Muscle of leg (tissue), 11 donors: ENCODE data around the gene PRKN. TPM values are rescaled to one million over a fixed set of nuclear protein-coding genes. Genes with fewer than 3 reads are reported as not detected.
A peak's percentile ranks its signal among the peaks of the same experiment; 100 is the strongest.

Experiments
- DNase-seq: peaks from one replicate; pipeline ENCODE4 v3.0.0; 2013
- H3K27ac ChIP-seq: one replicate; pipeline ENCODE4 v1.5.1; 2013; ENCODE audit warnings: mild to moderate bottlenecking, low read length, control low read depth
- H3K27me3 ChIP-seq: one replicate; pipeline ENCODE4 v1.6.1; 2013; ENCODE audit warnings: low read length; ENCODE audit not compliant: control insufficient read depth, insufficient read depth
- H3K36me3 ChIP-seq: one replicate; pipeline ENCODE4 v1.6.1; 2013; ENCODE audit warnings: low read length; ENCODE audit not compliant: control insufficient read depth, insufficient read depth
- H3K4me1 ChIP-seq: one replicate; pipeline ENCODE4 v1.6.1; 2013; ENCODE audit warnings: low read length; ENCODE audit not compliant: control insufficient read depth, insufficient read depth
- H3K4me3 ChIP-seq: one replicate; pipeline ENCODE4 v1.5.1; 2013; ENCODE audit warnings: low read length, control low read depth
- H3K9me3 ChIP-seq: replicated peaks from 2 replicates; pipeline ENCODE4 v1.6.1; 2013; ENCODE audit warnings: low read depth, low read length; ENCODE audit not compliant: control insufficient read depth
- WGBS: methylation state at CpG from one replicate; pipeline ENCODE4 v1.1.5; 2013; ENCODE audit warnings: missing lambda C conversion rate; ENCODE audit not compliant: insufficient coverage; 5-methylcytosine and 5-hydroxymethylcytosine counted together
- polyA plus RNA-seq, 8 donors: library from polyadenylated mRNA; unstranded; fragments of 120-200 nt; gene quantifications; one replicate each; pipeline versions ENCODE4 v1.2.1 to v1.2.3, GENCODE V29; 2013; ENCODE audit warnings: inconsistent platforms in 1 of 8, low replicate concordance in 1 of 8; ENCODE audit not compliant: insufficient read length in 8 of 8, insufficient read depth in 1 of 8
- total RNA-seq: library from RNA; stranded (reverse); fragments of 120-200 nt; gene quantifications from one replicate; pipeline ENCODE4 v1.2.4, GENCODE V29; 2013

The PRKN gene
- total and polyA plus RNA-seq, 9 donors: 2.5 to 4.7 (median 3.9) TPM

DNA sequence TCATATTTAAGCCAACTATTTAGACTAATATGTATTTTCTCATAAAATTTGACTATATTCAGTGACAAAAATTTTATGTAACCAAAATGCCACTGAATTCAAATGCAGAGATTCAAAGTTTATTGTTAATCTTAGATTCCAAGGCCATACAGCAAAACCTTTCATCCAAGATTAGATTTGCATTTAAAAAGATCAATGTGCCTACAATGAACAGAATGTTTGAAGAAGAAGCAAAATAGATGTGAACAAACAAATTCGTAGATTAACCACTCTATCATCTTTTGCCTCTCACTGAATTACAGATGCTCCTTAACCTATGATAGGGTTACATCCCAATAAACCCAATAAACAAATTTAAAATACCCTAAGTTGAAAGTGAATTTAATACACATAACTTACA lies 121.7 kb downstream of the PRKN start:
- Histone ChIP-seq H3K36me3 (no peaks in the 10 kb centered on the region), H3K9me3 (no peaks in the 10 kb centered on the region), H3K4me1 (no peaks in the 10 kb centered on the region), H3K4me3 (no peak overlapping the region), H3K27ac (no peak overlapping the region), H3K27me3 (no peaks in the 10 kb centered on the region)
- WGBS: no CpG with 5 or more reads among the region's 1 CpG
- DNase-seq: no peak

DNA sequence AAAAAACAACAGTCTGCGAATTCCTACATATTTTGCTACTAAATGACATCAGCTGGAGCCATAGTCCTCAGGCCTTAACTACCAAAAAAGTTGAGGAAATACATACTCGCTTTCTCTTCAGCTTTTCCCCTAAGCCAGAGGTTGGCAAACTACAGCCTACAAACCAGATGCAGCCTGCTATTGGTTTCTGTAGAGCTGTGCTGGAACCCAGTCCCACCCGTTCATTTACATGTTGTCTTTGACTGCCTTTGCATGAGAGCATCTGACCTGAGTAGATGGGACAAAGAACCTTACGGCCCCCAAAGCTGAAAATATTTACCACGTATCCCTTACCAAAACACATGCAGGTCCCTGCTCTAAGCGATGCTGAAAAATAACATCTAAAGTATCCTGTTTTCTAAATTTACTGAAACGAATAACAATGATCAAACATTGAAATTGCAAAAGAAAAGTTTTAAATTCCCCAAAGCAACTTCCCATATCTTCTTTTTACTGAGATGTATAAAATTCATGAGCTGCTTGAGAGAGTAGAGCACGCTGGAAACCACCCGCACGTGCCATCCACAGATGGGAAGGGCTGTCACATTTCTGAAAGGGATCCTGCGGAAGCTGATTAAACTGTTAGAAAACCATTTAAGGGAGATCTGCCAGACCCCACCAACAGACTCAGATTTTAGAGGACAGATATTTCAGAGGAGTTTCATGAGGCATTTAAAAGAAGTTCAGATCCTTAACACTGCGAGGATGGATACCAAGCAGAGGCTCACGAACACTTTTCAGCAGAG lies 124.1 kb downstream of the PRKN start:
- no peaks in the 10 kb centered on the region for H3K27me3 ChIP-seq
- H3K36me3 ChIP-seq: no peaks in the 10 kb centered on the region
- WGBS: 79% methylated on average over 3 of the region's 13 CpGs
- H3K9me3 ChIP-seq: no peaks in the 10 kb centered on the region
- H3K4me1 ChIP-seq: no peaks in the 10 kb centered on the region
- no peak overlapping the region for H3K4me3 ChIP-seq
- H3K27ac ChIP-seq: no peak overlapping the region
- no peak for DNase-seq

DNA sequence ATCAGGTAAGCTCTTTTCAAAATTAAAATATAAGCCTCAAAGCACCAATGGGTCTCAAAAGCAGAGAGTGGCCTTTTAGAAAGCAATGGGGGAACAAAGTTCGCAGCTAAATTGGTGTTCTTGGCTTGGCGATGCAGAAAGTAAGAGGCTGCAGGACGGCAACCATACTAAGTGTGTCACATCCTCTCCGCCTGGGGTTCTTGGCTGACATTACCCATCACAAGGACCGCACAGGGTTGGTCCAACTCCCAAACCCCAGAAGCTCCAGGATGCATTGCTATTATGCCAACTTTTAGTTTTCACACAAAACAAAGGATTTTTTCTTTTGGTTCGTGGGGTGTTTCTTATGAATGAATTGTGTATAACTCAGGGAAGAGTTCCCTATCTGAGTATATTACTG lies 124.8 kb downstream of the PRKN start:
- Histone ChIP-seq H3K27ac (no peak overlapping the region), H3K4me1 (no peaks in the 10 kb centered on the region), H3K36me3 (no peaks in the 10 kb centered on the region), H3K4me3 (no peak overlapping the region), H3K27me3 (no peaks in the 10 kb centered on the region), H3K9me3 (no peaks in the 10 kb centered on the region)
- WGBS: 94% methylated on average over 3 of the region's 6 CpGs
- no peak for DNase-seq

DNA sequence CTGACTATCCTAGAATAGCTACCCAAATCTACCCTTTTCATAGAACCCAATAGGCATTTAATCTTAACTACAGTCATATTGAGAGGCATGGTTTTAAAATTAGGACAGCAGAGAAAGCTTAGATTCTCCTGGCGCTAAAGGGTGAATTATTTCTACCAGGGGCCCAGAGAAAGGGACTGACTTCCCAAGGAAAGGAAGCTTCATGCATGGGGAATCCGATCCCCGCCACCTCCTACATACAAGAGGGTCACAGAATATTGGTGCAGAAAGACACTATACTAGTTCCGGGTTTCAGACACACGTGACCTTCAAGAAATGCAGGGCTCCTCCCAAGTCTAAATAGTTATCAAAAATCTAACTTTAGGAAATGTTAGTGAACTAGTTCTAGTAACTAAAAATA lies 130.9 kb downstream of the PRKN start:
- no peak overlapping the region for H3K4me3 ChIP-seq

DNA sequence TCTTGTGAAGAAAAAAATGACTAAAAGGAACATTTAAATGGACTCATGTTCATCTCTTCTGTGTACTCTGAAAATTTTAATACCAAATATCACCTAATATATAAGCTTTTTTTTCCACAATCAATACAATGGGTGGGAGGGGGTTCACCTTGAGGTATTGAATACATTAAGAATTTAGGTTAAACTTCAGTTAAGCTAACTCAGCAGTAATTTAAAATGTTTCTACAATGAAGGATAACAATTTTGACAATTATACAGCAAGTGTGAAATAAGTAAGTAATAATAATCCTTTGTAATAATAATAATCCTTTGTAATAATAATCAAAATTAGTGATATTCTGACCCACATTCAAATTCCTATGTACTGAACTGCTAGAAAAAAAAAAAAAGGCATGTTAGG lies 136.0 kb downstream of the PRKN start:
- no peaks in the 10 kb centered on the region for H3K36me3 ChIP-seq
- H3K9me3 ChIP-seq: no peaks in the 10 kb centered on the region
- H3K4me3 ChIP-seq: no peak overlapping the region
- H3K4me1 ChIP-seq: no peaks in the 10 kb centered on the region
- no peak overlapping the region for H3K27ac ChIP-seq
- no peak for DNase-seq
- H3K27me3 ChIP-seq: no peaks in the 10 kb centered on the region

More for the DNA sequence above, 130.9 kb downstream of the PRKN start:
- Histone ChIP-seq H3K36me3 (no peaks in the 10 kb centered on the region), H3K9me3 (no peaks in the 10 kb centered on the region), H3K4me1 (no peaks in the 10 kb centered on the region), H3K27me3 (no peaks in the 10 kb centered on the region), H3K27ac (no peak overlapping the region)
- DNase-seq: no peak
- no CpG with 5 or more reads among the region's 5 CpGs for WGBS

DNA sequence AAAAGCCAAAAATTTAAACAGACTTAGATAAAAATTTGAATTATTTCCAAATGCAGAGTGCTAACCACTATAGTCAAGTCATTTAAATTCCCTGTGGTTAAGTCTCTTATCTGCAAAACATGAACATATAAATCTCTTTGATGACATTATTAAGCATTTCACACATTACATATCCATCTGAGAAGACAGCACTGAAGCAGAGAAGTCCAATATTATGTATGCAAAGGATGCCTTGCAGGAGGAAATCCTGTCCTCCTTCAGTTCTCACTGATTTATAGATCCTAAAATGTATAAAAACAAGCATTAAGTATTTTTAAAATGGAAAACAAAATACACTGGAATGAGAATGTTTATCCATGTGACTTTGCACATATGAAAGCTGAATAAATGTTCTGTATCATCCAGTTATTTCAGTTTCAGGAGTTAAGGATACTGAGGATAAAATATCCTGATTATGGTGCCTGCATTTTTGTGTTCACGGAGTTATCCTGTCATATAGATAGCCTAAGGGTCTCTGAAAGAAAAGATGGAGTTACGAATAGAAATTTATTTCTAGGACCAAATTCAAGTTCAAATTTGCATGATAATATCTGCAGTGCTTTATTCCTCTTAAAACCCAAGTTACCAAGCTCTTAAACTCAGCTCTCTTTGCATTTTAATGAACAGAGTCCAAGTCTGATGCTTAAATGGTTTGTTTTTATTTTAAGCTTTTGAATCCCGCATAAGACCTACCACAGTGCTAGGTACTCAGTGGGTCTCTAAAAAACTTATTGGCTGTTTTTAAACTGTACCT lies 145.4 kb downstream of the PRKN start:
- WGBS: no CpG with 5 or more reads among the region's 3 CpGs

DNA sequence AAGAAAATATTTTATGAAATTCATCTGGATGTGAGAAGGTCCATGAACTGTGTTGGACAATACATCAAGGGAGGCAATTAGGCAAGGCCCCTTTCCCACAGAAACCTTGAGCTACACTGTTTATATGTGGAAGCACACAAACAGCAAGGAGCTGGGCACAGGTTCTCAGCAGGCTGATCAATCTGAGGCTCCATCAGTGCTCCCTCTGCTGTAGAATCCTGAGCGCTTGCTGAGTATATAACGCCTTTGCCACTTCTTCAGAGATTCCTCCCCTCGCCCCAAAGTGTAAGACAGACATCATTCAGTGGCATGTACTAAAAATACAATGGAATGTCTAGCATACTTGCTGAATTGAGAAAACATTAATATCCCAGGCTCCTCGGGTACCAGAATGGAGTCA lies 146.9 kb downstream of the PRKN start:
- DNase-seq: no peak

More for the DNA sequence above, 145.4 kb downstream of the PRKN start:
- Histone ChIP-seq H3K27ac (no peak overlapping the region), H3K4me1 (no peaks in the 10 kb centered on the region), H3K4me3 (no peak overlapping the region), H3K27me3 (no peaks in the 10 kb centered on the region), H3K36me3 (no peaks in the 10 kb centered on the region), H3K9me3 (no peaks in the 10 kb centered on the region)
- no peak for DNase-seq

DNA sequence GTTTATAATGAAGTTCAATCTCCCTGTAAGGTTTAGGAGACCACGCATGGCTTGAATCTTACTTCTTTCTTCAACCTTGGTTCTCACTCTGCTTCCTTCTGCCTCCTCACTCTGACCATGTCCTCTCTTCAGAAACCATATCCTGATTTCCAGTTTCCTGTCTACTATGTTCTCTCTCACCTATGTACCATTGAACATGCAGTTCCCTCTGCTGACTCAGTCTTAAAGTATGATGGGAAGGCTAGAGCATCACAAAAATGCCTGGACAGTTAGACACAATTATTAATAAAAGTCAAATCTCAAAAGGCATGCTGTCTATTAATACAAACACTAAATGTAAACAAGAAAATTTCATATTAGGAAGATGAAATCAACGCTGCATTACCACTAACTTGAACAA lies 151.6 kb downstream of the PRKN start:
- no peaks in the 10 kb centered on the region for H3K9me3 ChIP-seq
- no peaks in the 10 kb centered on the region for H3K4me1 ChIP-seq
- no peaks in the 10 kb centered on the region for H3K27me3 ChIP-seq
- H3K27ac ChIP-seq: no peak overlapping the region
- DNase-seq: no peak
- no peak overlapping the region for H3K4me3 ChIP-seq
- no CpG with 5 or more reads among the region's 2 CpGs for WGBS
- no peaks in the 10 kb centered on the region for H3K36me3 ChIP-seq

More for the DNA sequence above, 146.9 kb downstream of the PRKN start:
- Histone ChIP-seq H3K9me3 (no peaks in the 10 kb centered on the region), H3K27me3 (no peaks in the 10 kb centered on the region), H3K36me3 (no peaks in the 10 kb centered on the region), H3K4me3 (no peak overlapping the region), H3K4me1 (no peaks in the 10 kb centered on the region), H3K27ac (no peak overlapping the region)
- WGBS: 71% methylated on average over 1 of the region's 4 CpGs

DNA sequence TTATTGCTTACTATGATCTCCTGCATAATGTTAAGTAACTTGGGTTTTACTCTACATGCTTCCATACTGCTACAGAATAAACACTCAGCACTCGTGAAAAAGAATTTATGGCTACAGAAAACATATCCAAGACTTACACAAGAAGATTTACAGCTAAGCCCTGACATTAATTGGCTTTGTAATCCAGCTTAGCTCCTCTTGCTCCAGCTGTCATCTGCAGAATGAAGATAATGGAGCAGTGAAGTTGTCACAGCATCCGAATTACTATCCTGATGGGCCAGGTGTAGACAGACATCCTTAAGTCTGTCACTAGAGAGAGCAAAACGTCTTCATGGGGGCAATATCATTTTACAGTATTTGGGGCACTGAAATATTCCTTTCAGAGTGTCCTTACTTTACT lies 155.3 kb downstream of the PRKN start:
- DNase-seq: peak; percentile 14
- no peaks in the 10 kb centered on the region for H3K4me1 ChIP-seq
- no peaks in the 10 kb centered on the region for H3K36me3 ChIP-seq
- no peak overlapping the region for H3K4me3 ChIP-seq
- no peaks in the 10 kb centered on the region for H3K27me3 ChIP-seq
- H3K9me3 ChIP-seq: peaks cover 4% of the 10 kb centered on the region
- H3K27ac ChIP-seq: no peak overlapping the region
- no CpG with 5 or more reads among the region's 3 CpGs for WGBS

DNA sequence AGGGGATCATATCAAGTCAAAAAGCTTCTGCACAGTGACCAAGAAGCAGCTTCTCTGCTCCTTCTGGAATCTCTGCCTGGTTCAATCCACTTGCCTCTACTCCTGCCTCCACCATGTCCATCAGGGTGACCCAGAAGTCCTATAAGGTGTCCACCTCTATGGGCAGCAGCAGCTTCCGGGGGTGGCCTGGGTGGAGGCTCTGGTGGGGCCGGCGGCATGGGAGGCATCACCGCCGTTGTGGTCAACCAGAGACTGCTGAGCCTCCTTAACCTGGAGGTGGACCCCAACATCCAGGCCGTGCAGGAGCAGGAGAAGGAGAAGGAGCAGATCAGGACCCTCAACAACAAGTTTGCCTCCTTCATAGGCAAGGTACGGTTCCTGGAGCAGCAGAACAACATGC lies 159.3 kb downstream of the PRKN start:
- Histone ChIP-seq H3K9me3 (peaks cover 10% of the 10 kb centered on the region), H3K27me3 (no peaks in the 10 kb centered on the region), H3K27ac (no peak overlapping the region), H3K4me3 (no peak overlapping the region), H3K4me1 (no peaks in the 10 kb centered on the region), H3K36me3 (no peaks in the 10 kb centered on the region)
- DNase-seq: no peak
- WGBS: 100% methylated on average over 7 of the region's 7 CpGs
